ENCODE data around the gene NTN1.
"Not testable (repeated sequence)": the region's sequence is repeated elsewhere in the genome, so short reads cannot be mapped to it uniquely, and the experiment has no call there.

NTN1 gene

DNA sequence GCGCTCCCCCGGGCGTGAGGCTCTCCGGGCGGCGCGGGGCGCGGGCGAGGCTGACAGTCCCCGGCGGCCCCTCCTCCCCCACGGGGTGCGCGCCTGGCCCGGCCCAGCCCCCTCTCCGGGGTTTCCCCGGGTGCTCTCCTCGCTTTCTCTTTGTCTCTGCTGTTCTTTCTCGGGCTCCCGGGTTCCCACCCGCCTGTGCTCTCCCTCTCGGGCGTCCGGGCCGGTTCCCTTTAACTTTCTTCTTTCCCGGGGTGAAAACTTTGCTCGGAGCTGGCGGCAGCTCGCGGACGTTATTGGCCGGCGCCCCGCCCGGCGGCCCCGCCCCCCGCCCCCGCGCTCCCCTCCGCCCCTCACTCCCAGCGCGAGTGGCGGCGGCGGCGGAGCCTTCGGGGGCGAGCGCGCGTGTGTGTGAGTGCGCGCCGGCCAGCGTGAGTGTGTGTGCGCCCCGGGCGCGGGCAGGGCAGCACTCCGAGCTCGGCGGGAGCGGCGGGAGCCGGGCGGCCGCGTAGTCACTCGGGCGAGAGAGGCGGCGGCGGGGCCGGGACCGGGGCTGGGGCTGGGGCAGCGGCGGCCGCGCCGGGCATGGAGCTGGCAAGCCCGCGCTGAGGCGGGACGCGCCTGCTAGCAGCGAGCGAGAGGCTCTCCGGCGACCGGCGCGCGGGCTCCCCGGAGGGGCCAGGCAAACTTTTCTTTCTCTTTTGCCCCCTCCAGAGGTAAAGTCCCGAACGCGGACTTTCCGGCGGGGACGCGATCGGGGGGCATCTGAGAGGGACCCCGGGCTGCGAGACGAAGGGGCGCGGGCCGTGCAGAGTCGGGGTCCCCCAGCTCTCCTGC is at the start of gene NTN1:
Gene NTN1 (plus strand): TSS at position 353 of the 834 bp plus-strand sequence. CDS start 864 bp downstream, outside the sequence.
- peak; percentile 35 for DNase-seq (ENCODE audit: low read depth, low spot score)

DNA sequence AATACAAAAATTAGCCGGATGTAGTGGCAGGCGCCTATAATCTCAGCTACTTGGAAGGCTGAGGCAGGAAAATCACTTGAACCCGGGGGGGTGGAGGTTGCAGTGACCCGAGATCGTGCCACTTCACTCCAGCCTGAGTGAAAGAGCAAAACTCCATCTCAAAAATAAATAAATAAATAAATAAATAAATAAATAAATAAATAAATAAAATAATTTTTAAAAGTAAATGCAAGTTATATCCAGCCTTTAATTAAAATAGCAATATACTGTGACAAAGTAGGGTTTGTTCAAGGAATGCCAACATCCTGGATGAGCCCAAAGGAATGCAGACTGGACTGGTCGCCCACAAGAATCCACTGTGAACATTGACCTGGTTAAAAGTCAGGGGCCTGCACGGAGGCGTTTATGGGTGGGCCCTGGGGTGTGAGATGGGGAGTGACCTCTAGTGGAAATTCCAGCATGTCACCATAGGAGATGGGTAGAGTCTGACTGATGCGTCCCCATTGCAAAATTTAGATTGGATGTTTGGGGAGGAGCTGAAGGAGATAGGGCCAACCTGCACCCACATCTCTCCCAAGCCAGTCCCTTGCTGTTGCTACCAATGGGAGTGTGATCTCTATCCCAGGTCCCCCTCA is 46.1 kb upstream of the NTN1 start:
- DNase-seq (ENCODE audit: low read depth, low spot score): no peak

- DNase-seq (ENCODE audit: low read depth, low spot score): no peak
Observed at GRCh38 chr17:8976638-8977037, 44.7 kb upstream of the NTN1 start.

DNA sequence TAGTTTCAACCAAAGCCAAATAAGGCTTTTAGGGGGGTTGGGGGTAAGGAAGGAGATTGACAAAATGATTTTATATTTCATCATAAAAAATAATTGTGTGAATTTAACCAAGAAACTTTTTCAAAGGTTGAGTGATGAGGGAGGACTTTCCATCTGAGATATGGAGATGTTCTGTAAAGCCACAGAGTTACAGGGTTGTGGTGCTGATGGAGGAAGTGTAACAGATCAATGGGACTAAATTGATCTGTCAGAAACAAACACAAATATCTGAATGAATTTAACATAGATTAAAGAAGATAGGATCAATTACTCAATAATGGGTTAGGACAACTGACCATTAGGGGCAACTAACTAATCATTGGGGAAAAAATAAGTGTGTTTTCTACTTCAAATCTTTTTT is 41.6 kb upstream of the NTN1 start:
- DNase-seq (ENCODE audit: low read depth, low spot score): no peak

DNA sequence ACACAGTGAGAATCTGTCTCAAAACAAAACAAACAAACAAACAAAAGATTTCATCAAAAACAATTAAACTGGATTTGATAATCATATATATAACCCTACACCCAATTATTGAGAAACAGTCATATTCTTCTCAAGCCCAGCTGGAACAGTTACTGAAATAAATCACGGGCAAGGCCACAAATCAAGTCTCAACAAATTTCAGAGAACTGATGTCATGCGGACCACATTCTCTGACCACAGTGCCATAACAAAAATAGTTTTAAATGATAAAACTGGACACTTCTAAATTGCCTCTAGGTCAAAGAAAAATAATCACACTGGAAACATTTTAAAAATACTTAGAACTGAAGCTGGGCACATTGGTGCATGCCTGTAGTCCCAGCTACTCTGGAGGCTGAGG is 39.9 kb upstream of the NTN1 start:
- no peak for DNase-seq (ENCODE audit: low read depth, low spot score)

GRCh38 chr17:8984225-8984624 is 37.1 kb upstream of the NTN1 start:
- DNase-seq (ENCODE audit: low read depth, low spot score): not testable (repeated sequence)

- DNase-seq (ENCODE audit: low read depth, low spot score): no peak
Observed at GRCh38 chr17:8985054-8985701, 36.1 kb upstream of the NTN1 start.

GRCh38 chr17:8986295-8986694 is 35.0 kb upstream of the NTN1 start:
- no peak for DNase-seq (ENCODE audit: low read depth, low spot score)

GRCh38 chr17:8988263-8988935 is 32.9 kb upstream of the NTN1 start:
- not testable (repeated sequence) for DNase-seq (ENCODE audit: low read depth, low spot score)

GRCh38 chr17:8991514-8992285 is 29.6 kb upstream of the NTN1 start:
- DNase-seq (ENCODE audit: low read depth, low spot score): peak; percentile 34

DNA sequence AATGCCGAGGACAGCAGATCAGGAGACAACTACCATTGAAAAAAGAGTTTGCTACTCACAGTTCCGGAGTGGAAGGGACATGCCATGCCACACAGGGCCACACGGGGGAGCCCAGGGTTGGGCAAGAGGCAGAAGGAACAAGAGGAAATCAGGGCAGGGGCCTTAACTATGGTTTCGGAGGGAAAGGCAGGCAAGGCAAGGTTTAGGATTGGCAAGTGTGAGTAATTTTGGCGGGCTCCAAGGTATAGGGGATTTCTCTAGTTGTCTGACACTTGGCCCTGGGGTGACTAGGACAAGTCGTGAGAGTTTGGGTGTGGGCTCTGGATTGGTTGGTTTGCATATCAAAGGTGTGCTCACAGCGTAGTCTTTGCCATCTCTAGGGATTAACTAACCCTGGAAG is 27.0 kb upstream of the NTN1 start:
- peak; percentile 35 for DNase-seq (ENCODE audit: low read depth, low spot score)

- DNase-seq (ENCODE audit: low read depth, low spot score): no peak
Observed at GRCh38 chr17:8995711-8996110, 25.6 kb upstream of the NTN1 start.

- DNase-seq (ENCODE audit: low read depth, low spot score): peak; percentile 63
Observed at GRCh38 chr17:8997994-8998628, 23.2 kb upstream of the NTN1 start.

- DNase-seq (ENCODE audit: low read depth, low spot score): no peak
Observed at GRCh38 chr17:9001559-9001958, 19.8 kb upstream of the NTN1 start.

- DNase-seq (ENCODE audit: low read depth, low spot score): no peak
Observed at GRCh38 chr17:9002227-9002605, 19.1 kb upstream of the NTN1 start.

DNA sequence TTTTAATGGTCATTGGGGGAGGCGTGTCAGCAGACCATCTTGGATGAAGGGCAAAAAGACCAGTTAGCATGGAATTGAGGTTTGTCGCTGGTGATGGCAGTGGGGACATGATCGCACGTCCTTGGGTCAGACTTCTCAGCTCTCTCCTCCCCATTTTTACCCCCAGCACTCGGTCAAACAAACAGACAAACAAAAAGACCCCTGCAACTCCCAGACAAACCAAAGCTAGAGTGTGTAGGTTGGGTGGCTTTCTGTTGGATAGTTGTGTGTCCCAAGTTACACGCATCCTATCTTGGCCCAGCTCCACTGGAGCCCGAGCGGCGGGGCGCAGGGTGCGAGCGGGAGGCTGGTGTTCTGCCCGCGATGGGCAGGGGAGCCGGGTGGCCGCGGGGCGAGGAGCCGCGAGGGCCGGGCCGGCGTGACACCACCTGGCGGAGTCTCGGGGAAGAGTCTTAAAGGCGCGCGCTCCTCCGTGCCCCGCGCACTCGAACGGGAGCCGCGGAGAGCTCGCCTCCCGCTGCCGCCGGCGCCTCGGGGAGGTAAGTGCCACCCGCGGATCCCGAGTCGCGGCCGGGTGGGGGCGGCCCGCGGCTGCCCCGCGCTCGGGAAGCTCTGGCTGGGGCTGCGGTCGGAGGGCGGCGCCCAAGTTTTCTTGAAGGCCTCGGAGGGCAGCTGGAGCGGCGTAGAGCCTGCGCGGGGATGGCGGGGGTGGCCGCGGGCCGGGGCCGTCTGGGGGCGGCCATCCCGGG is 18.5 kb upstream of the NTN1 start:
- DNase-seq (ENCODE audit: low read depth, low spot score): no peak

GRCh38 chr17:9003355-9004131 is 17.8 kb upstream of the NTN1 start:
- DNase-seq (ENCODE audit: low read depth, low spot score): no peak

GRCh38 chr17:9004132-9004960 is 17.0 kb upstream of the NTN1 start:
- DNase-seq (ENCODE audit: low read depth, low spot score): no peak

- DNase-seq (ENCODE audit: low read depth, low spot score): no peak
Observed at GRCh38 chr17:9004961-9005285, 16.4 kb upstream of the NTN1 start.

Data from activated naive CD8-positive, alpha-beta T cell treated with anti-CD3 and anti-CD28 coated beads, Interleukin-2, amount 50 U/mL, for 16 hours (primary cell).